Endothelial cell of umbilical vein (primary cell): ENCODE results near the gene CDK10.

ENCODE experiments used
- CTCF ChIP-seq, 2 donors: IDR thresholded peaks; 1 replicate in 1 of 2; 2 replicates in 1 of 2; pipeline ENCODE4 v1.5.1; 2011; ENCODE audit warnings: low read length in 2 of 2, mild to moderate bottlenecking in 2 of 2, moderate library complexity in 2 of 2, control low read depth in 1 of 2, inconsistent platforms in 1 of 2, low read depth in 1 of 2; ENCODE audit not compliant: insufficient read depth in 1 of 2; ENCODE audit errors: extremely low read depth in 1 of 2
- EZH2 ChIP-seq: IDR thresholded peaks from 2 replicates; pipeline ENCODE4 v1.6.1; 2012; ENCODE audit warnings: borderline replicate concordance, low read depth, mild to moderate bottlenecking, moderate library complexity, low read length, inconsistent platforms; ENCODE audit not compliant: severe bottlenecking
- JUN ChIP-seq: IDR thresholded peaks from 2 replicates; pipeline ENCODE4 v1.6.1; 2011; ENCODE audit warnings: borderline replicate concordance, low read depth; ENCODE audit not compliant: insufficient read length, insufficient read depth
- POLR2A ChIP-seq: IDR thresholded peaks from 2 replicates; pipeline ENCODE4 v1.6.1; 2012; ENCODE audit warnings: low read depth, mild to moderate bottlenecking, control low read depth, low read length
- POLR2AphosphoS5 ChIP-seq: IDR thresholded peaks from 2 replicates; pipeline ENCODE4 v1.6.1; 2012; ENCODE audit warnings: low read depth, mild to moderate bottlenecking, control low read depth, low read length, moderate library complexity; ENCODE audit not compliant: insufficient read depth
- TF ChIP-seq, protein P1 (sequence below): IDR thresholded peaks from 2 replicates; pipeline ENCODE4 v1.6.1; 2011; ENCODE audit not compliant: insufficient read depth, insufficient read length

DNA sequence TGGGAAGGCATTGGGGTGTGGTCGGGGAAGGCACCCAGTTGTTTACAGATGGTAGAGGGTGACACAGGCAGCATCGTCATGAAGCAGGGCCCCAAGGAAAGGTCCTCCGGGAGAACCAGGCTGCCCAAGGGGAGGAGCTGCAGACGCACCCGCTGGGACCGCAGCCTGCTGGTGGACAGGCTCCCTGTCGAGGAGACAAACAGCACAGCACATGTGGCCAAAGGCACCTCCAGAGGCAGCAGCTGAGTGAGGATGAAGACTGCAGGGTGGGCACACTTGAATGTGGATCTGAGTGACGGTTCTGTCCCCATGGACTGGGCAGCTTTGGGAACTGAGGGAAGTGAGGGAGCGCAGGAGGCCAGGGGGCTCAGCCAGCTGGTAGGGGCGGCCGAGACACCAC, 41.4 kb upstream of the CDK10 start:
- TF ChIP-seq, protein P1, sequence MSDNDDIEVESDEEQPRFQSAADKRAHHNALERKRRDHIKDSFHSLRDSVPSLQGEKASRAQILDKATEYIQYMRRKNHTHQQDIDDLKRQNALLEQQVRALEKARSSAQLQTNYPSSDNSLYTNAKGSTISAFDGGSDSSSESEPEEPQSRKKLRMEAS: no peak
- TF ChIP-seq POLR2AphosphoS5 (no peak), CTCF (IDR thresholded peaks at IDR 0.05; ENCODE audit: extremely low read depth in 1 of 2, insufficient read depth in 1 of 2, low read depth in 1 of 2, low read length in 2 of 2) (no peak), EZH2 (no peak), POLR2A (no peak), JUN (no peak)
